Right ventricle myocardium superior (tissue), 1 donor: ENCODE results near the gene DVL3. TPM values are rescaled to one million over a fixed set of nuclear protein-coding genes. Genes with fewer than 3 reads are reported as not detected.

Source experiments
- ATAC-seq: fragments of 200-7000 bp; cut with Tn5 transposase; one replicate; pipeline ENCODE4 v1.9.1; 2020; ENCODE audit warnings: mild to moderate bottlenecking; ENCODE audit not compliant: poor library complexity
- DNase-seq: peaks from one replicate; pipeline ENCODE4 v3.0.0-alpha.2; 2020
- intact Hi-C: fragments of 100-400 bp; cut with DNase I; formaldehyde crosslinking; loops from one replicate; pipeline ENCODE4 v1.11.2; 2022
- total RNA-seq: library from RNA; stranded (reverse); fragmentation: NEBNext Ultra II Directional; extraction: Animal tissue kit (Norgen Biotek cat#: 25700); gene quantifications from one replicate; pipeline ENCODE4 v1.2.1, GENCODE V29; 2021
- donor health status: DM: no; HTN: yes; CAD: no; lungs with severe emphysema.

The DVL3 gene
- total RNA-seq, 1 donor from 2014 or later: 60.6 TPM

- DNase-seq: no peak
- no peak for ATAC-seq
- intact Hi-C loops: no loop called here
Observed at GRCh38 chr3:184174284-184174645, 19.1 kb downstream of the DVL3 start.

- DNase-seq (peak; percentile 99), ATAC-seq (peak; percentile 94)
- intact Hi-C loops: no loop called here
Observed at GRCh38 chr3:184174646-184175492, 19.7 kb downstream of the DVL3 start, which contains the start of gene AP2M1. AP2M1 (plus strand) TSS chr3:184174855; CDS start chr3:184176994, 2,139 bp downstream.

GRCh38 chr3:184175506-184175905 lies 20.3 kb downstream of the DVL3 start:
- intact Hi-C loops: no loop called here
- no peak for ATAC-seq
- peak; percentile 36 for DNase-seq

- DNase-seq (no peak), ATAC-seq (no peak)
- intact Hi-C loops: no loop called here
Observed at GRCh38 chr3:184175981-184176376, 20.8 kb downstream of the DVL3 start.

- DNase-seq (peak; percentile 68), ATAC-seq (peak; percentile 18)
- intact Hi-C loops: no loop called here
Observed at GRCh38 chr3:184176377-184177330, 21.5 kb downstream of the DVL3 start.

- no peak for DNase-seq
- no peak for ATAC-seq
- intact Hi-C loops: no loop called here
Observed at GRCh38 chr3:184177331-184177731, 22.2 kb downstream of the DVL3 start.

GRCh38 chr3:184177767-184178306 lies 22.7 kb downstream of the DVL3 start:
- intact Hi-C loops: no loop called here
- DNase-seq: no peak
- ATAC-seq: no peak

GRCh38 chr3:184178521-184179138 lies 23.5 kb downstream of the DVL3 start:
- no peak for ATAC-seq
- DNase-seq: no peak
- intact Hi-C loops: no loop called here

GRCh38 chr3:184180165-184180564 lies 25.0 kb downstream of the DVL3 start:
- intact Hi-C loops: no loop called here
- no peak for ATAC-seq

GRCh38 chr3:184181596-184181995 lies 26.4 kb downstream of the DVL3 start:
- intact Hi-C loops: no loop called here
- DNase-seq: no peak
- no peak for ATAC-seq

More at GRCh38 chr3:184180165-184180564, 25.0 kb downstream of the DVL3 start:
- DNase-seq: no peak

- intact Hi-C loops: no loop called here
- DNase-seq: no peak
- no peak for ATAC-seq
Observed at GRCh38 chr3:184183679-184184078, 28.5 kb downstream of the DVL3 start.

- intact Hi-C loops: loop anchor here (5.0 kb wide), 1 partner anchor 178 kb away; the partner anchor contains the start of genes CLCN2 and POLR2H
- ATAC-seq (no peak), DNase-seq (no peak)
Observed at GRCh38 chr3:184184546-184185230, 29.5 kb downstream of the DVL3 start.

- ATAC-seq: peak; percentile 98
- intact Hi-C loops: loop anchor here (5.0 kb wide), 1 partner anchor 177 kb away; the partner anchor contains the start of genes CLCN2 and POLR2H
- peak; percentile 100 for DNase-seq
Observed at GRCh38 chr3:184185461-184186183, 30.4 kb downstream of the DVL3 start.

- DNase-seq (no peak), ATAC-seq (peak; percentile 28)
- intact Hi-C loops: loop anchor here (5.0 kb wide), 1 partner anchor 176 kb away; the partner anchor contains the start of genes CLCN2 and POLR2H
Observed at GRCh38 chr3:184186184-184186901, 31.2 kb downstream of the DVL3 start, which contains the start of gene ABCF3. ABCF3 (plus strand) TSS chr3:184186199; CDS start chr3:184186208, 9 bp downstream.

GRCh38 chr3:184186902-184187207 lies 31.7 kb downstream of the DVL3 start:
- no peak for ATAC-seq
- intact Hi-C loops: loop anchor here (5.0 kb wide), 1 partner anchor 175 kb away; the partner anchor contains the start of genes CLCN2 and POLR2H

GRCh38 chr3:184188080-184188479 lies 32.9 kb downstream of the DVL3 start:
- ATAC-seq: no peak
- DNase-seq: no peak
- intact Hi-C loops: loop anchor here (5.0 kb wide), 1 partner anchor 174 kb away; the partner anchor contains the start of genes CLCN2 and POLR2H

More at GRCh38 chr3:184186902-184187207, 31.7 kb downstream of the DVL3 start:
- DNase-seq: no peak
